MCF 10A (cell line): ENCODE data around the gene GLIS1. TPM values are rescaled to one million over a fixed set of nuclear protein-coding genes. Genes with fewer than 3 reads are reported as not detected.

Experiments used
- BruUV-seq: library from RNA; stranded (reverse); fragments of 400-500 nt; replicated peaks from 2 replicates; lab custom pipeline; 2021; lab: Mats Ljungman, UMichigan
- CTCF ChIA-PET: fragments of 300-600 bp; sonication (Branson Sonifier 250); formaldehyde crosslinking; extraction: SDS; loops from one replicate; lab custom pipeline; 2021; ENCODE audit warnings: antibody characterized with exemption, inconsistent platforms; lab: Yijun Ruan, JAX
- POLR2A ChIA-PET: fragments of 300-600, 350-650 bp; sonication (Branson Sonifier 250); formaldehyde crosslinking; extraction: SDS; loops from one replicate; lab custom pipeline; 2020; ENCODE audit warnings: antibody characterized with exemption, inconsistent platforms; lab: Yijun Ruan, JAX
- DNase-seq: peaks from one replicate; pipeline ENCODE4 v3.0.0-alpha.2; 2018; ENCODE audit not compliant: unreplicated experiment
- H3K27ac Mint-ChIP-seq: one replicate; pipeline ENCODE4 v1.8.0; 2022; ENCODE audit warnings: mild to moderate bottlenecking, low read depth, mixed read lengths; ENCODE audit not compliant: unreplicated experiment
- H3K27me3 Mint-ChIP-seq: one replicate; pipeline ENCODE4 v1.8.0; 2022; ENCODE audit warnings: mixed read lengths; ENCODE audit not compliant: insufficient read depth, unreplicated experiment
- H3K36me3 Mint-ChIP-seq: one replicate; pipeline ENCODE4 v1.8.0; 2022; ENCODE audit warnings: mild to moderate bottlenecking, moderate library complexity, mixed read lengths; ENCODE audit not compliant: insufficient read depth, unreplicated experiment
- H3K4me1 Mint-ChIP-seq: one replicate; pipeline ENCODE4 v1.8.0; 2022; ENCODE audit warnings: mixed read lengths; ENCODE audit not compliant: insufficient read depth, unreplicated experiment
- H3K4me3 Mint-ChIP-seq: one replicate; pipeline ENCODE4 v1.8.0; 2022; ENCODE audit warnings: mild to moderate bottlenecking, moderate library complexity, mixed read lengths; ENCODE audit not compliant: unreplicated experiment
- H3K9me3 Mint-ChIP-seq: one replicate; pipeline ENCODE4 v1.8.0; 2022; ENCODE audit warnings: mixed read lengths; ENCODE audit not compliant: unreplicated experiment
- CTCF ChIP-seq: fragments of 200-600 bp; IDR thresholded peaks from one replicate; pipeline ENCODE4 v1.8.0; 2022; ENCODE audit warnings: antibody characterized with exemption, mild to moderate bottlenecking; ENCODE audit not compliant: unreplicated experiment
- intact Hi-C: fragments of 100-400 bp; cut with micrococcal nuclease; formaldehyde crosslinking; loops from 2 replicates; pipeline ENCODE4 v1.14.1; 2022
- total RNA-seq: library from RNA; stranded (reverse); gene quantifications from 2 replicates; pipeline ENCODE4 v1.2.3, GENCODE V29; 2022

GLIS1 gene
- total RNA-seq, 1 experiment from 2014 or later: 0.93 TPM

GRCh38 chr1:53777272-53777671, 38.3 kb upstream of the GLIS1 start:
- H3K27me3 Mint-ChIP-seq: no peaks in the 10 kb centered on the region
- POLR2A ChIA-PET: no interaction called here

GRCh38 chr1:53771648-53772047, 32.7 kb upstream of the GLIS1 start:
- H3K4me3 Mint-ChIP-seq: no peak overlapping the region
- H3K27me3 Mint-ChIP-seq: no peaks in the 10 kb centered on the region
- no peak for TF ChIP-seq CTCF
- BruUV-seq: no TSS peak
- intact Hi-C loops: no loop called here
- POLR2A ChIA-PET: no interaction called here
- H3K27ac Mint-ChIP-seq: peak overlapping the region; percentile 75
- peaks cover 36% of the 10 kb centered on the region for H3K36me3 Mint-ChIP-seq
- no peaks in the 10 kb centered on the region for H3K9me3 Mint-ChIP-seq
- DNase-seq: peak; percentile 65
- CTCF ChIA-PET: interaction anchor here (0.7 to 1.1 kb wide), 2 partner anchors 18 to 93 kb away, joined by 3 to 4 read pairs; no protein-coding TSS in a partner anchor
- no peaks in the 10 kb centered on the region for H3K4me1 Mint-ChIP-seq

More at GRCh38 chr1:53777272-53777671, 38.3 kb upstream of the GLIS1 start:
- no TSS peak for BruUV-seq
- Mint-ChIP-seq H3K4me3 (no peak overlapping the region), H3K9me3 (no peaks in the 10 kb centered on the region), H3K36me3 (peaks cover 28% of the 10 kb centered on the region), H3K27ac (no peak overlapping the region), H3K4me1 (peaks cover 11% of the 10 kb centered on the region)
- intact Hi-C loops: no loop called here
- no peak for TF ChIP-seq CTCF
- CTCF ChIA-PET: no interaction called here
- no peak for DNase-seq

GRCh38 chr1:53769780-53770179, 30.8 kb upstream of the GLIS1 start:
- intact Hi-C loops: no loop called here
- Mint-ChIP-seq H3K4me1 (no peaks in the 10 kb centered on the region), H3K9me3 (no peaks in the 10 kb centered on the region), H3K4me3 (no peak overlapping the region), H3K27me3 (no peaks in the 10 kb centered on the region), H3K27ac (no peak overlapping the region), H3K36me3 (peaks cover 30% of the 10 kb centered on the region)
- ChIA-PET POLR2A (no interaction called here), CTCF (no interaction called here)
- DNase-seq: no peak
- TF ChIP-seq CTCF: no peak
- no TSS peak for BruUV-seq

- CTCF ChIA-PET: interaction anchor here (1.0 kb wide), 1 partner anchor 15 kb away, joined by 3 read pairs; no protein-coding TSS in a partner anchor
- POLR2A ChIA-PET: no interaction called here
- no peaks in the 10 kb centered on the region for H3K4me1 Mint-ChIP-seq
- DNase-seq: no peak
- H3K4me3 Mint-ChIP-seq: no peak overlapping the region
- intact Hi-C loops: no loop called here
- TF ChIP-seq CTCF: no peak
- H3K9me3 Mint-ChIP-seq: no peaks in the 10 kb centered on the region
- H3K27ac Mint-ChIP-seq: no peak overlapping the region
- no TSS peak for BruUV-seq
- peaks cover 30% of the 10 kb centered on the region for H3K36me3 Mint-ChIP-seq
- no peaks in the 10 kb centered on the region for H3K27me3 Mint-ChIP-seq
Measured at GRCh38 chr1:53769184-53769583, 30.2 kb upstream of the GLIS1 start.
